WI38 (cell line): ENCODE data around the gene ZBTB7C.

Experiments used
- H3K4me3 ChIP-seq: 2 replicates; pipeline ENCODE4 v1.5.1; 2011; ENCODE audit warnings: low read depth, mild to moderate bottlenecking, control low read depth, low read length
- TF ChIP-seq, protein P1 (sequence below): IDR thresholded peaks from 2 replicates; pipeline ENCODE4 v1.5.1; 2012; ENCODE audit warnings: low read depth, mild to moderate bottlenecking, control low read depth, low read length

The ZBTB7C gene

DNA sequence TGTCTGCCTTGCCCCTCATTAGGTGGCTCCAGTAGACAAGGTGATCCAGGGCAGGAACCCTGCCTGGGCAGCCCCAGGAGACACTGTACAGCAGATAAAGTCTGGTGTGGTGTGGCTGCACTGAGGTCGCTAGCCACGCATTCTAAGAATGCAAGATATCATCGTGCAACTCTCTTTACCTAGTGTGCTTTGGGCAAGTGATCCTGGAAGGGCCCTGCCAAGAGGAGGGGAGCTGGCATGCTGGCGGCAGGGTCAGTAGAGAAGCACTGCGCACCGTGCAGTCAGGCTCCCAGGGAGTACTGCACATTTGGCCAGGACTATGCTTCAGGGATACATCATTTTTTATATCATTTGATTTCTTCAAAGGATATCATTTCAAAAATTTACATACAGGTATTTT lies 283.5 kb downstream of the ZBTB7C start:
- TF ChIP-seq, protein P1, sequence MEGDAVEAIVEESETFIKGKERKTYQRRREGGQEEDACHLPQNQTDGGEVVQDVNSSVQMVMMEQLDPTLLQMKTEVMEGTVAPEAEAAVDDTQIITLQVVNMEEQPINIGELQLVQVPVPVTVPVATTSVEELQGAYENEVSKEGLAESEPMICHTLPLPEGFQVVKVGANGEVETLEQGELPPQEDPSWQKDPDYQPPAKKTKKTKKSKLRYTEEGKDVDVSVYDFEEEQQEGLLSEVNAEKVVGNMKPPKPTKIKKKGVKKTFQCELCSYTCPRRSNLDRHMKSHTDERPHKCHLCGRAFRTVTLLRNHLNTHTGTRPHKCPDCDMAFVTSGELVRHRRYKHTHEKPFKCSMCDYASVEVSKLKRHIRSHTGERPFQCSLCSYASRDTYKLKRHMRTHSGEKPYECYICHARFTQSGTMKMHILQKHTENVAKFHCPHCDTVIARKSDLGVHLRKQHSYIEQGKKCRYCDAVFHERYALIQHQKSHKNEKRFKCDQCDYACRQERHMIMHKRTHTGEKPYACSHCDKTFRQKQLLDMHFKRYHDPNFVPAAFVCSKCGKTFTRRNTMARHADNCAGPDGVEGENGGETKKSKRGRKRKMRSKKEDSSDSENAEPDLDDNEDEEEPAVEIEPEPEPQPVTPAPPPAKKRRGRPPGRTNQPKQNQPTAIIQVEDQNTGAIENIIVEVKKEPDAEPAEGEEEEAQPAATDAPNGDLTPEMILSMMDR, result no peak
- H3K4me3 ChIP-seq, result no peak overlapping the region

DNA sequence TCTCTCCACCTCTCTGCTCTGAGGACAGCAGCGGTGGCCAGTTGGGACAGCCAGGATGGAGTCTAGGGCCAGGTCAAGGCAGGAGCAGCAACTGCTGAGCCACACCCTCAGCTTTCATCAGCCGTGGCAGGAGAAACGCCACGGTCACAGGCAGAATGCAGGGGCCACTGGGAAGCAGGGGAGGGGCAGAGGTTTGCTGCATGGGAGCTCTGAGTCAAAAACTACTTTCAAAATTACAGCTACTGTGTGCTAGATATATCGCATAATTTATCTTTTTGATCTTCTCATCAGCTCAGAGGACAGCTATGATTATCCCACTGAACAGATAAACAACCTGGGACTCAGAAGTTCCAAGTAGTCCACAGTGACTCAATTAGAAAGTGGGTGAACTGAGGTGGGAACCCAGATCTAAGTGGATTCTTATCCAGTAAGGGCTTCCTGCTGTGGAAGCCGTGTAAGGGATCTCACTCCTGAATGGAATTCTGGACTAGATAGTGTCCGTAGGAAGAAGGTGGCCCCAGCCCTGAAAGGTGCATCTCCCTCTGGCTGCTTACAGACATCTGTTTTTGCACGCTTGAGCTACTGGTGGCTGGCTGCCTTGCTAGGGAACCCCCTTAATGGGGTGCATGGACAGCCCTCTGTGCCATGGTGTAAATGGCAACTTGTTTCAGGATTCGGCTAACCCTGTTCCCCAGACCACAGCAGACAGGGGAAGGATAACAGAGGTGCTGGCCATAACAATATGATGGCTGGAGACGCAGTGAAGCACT lies 284.1 kb downstream of the ZBTB7C start:
- H3K4me3 ChIP-seq, result no peak overlapping the region
- TF ChIP-seq, protein P1, result no peak

DNA sequence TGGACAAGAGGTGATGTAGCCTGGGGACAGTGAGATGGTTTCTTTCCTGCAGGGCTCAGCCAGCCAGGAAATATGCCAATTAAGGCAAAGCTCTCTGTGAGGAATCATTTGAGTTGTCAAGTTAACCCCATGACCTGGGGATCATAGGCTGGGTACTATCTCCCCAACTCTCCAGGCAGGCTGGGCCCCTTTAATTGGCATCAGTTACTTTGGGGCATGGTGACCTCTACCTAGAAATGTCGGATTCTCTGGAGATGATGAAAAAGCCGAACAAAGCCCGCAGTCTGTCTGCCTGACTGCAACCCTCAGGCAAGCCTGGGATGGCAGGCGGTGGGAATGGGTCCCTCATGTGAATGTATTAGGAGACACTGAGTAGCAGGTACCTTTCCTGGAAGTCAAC lies 285.2 kb downstream of the ZBTB7C start:
- no peak overlapping the region for H3K4me3 ChIP-seq
- TF ChIP-seq, protein P1, result no peak

DNA sequence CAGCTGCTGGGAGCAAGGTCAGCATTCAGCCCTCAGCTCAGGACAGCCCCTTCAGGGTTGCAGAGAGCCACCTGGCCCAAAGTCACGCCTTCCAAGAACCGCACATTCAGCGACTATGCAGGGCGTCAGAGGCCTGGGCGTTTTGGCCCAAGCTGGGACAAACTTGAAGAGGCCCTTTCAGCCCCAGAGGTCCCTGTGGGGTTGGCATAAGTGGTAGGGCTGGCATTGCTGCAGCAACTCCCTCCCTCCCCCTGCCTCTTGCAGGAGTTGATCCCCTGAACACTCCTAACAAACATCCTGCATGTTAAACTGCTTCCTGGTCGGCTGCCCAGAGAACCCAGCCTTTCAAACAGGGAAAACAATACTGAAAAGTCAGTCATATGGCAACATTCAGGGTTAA lies 285.9 kb downstream of the ZBTB7C start:
- no peak overlapping the region for H3K4me3 ChIP-seq
- TF ChIP-seq, protein P1, result no peak

DNA sequence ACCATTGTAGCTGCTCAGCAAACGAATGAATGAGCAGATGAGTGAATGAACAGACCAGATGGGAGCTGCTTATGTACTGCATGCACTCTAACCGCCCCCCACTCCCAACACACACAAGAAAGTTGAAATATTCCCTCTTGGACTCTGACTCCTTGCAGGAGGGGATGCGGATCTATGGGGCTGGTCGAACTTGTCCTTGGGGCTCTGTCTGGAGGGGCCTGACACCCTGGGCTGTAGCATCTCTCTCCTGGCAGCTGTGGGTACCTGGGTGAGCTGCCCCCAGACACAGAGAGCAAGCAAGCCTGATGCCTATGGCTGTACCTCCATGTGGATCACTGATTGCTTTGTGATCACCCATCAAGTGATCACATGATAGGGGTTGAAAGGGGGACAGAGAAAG lies 286.4 kb downstream of the ZBTB7C start:
- TF ChIP-seq, protein P1, result no peak
- no peak overlapping the region for H3K4me3 ChIP-seq

DNA sequence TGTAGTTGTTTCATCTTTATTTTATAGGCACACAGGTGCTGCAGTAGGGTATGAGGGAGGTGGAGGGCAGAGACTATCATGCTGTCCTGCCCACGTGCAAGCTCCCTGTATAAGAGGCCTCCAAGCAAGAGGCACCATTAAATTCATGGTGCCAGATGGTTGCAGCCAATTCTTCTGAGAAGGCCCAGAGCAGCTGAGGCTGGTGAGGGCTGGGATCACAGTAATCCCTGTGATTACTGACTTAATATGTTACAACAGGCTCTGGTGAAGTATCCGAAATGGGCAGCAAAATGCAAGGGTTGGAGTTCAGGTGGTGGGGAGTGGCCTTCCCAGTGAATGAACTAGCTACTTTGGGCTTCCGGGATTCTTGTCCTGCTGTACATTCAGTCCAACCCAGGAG lies 286.8 kb downstream of the ZBTB7C start:
- H3K4me3 ChIP-seq, result no peak overlapping the region
- TF ChIP-seq, protein P1, result no peak

DNA sequence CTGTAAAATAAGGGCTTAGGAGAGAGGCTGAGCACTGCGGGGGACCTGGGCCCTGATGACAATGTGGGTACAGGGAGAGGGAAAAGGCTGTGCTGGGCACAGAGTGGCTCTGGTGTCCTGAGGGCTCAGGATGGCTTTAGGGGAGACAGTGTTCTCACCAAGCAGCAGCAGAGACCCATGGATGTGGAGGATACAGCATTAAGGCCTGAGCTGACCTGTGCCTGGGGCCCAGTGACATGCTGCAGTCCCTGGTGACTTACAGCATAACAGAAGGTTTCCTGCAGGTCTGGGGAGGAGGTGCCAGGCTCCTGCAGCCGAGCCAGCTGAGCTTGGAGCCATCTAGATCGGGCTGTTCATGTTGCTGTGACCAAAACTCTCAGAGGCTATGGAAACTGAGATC lies 287.4 kb downstream of the ZBTB7C start:
- TF ChIP-seq, protein P1, result no peak
- H3K4me3 ChIP-seq, result no peak overlapping the region
